Activated CD8-positive, alpha-beta T cell treated with anti-CD3 and anti-CD28 coated beads, Interleukin-2, amount 10 ng/mL, durations not matched to agents 7 days and 5 days (primary cell): ENCODE results near the gene TPI1. TPM values are rescaled to one million over a fixed set of nuclear protein-coding genes. Genes with fewer than 3 reads are reported as not detected.
A peak's percentile ranks its signal among the peaks of the same experiment; 100 is the strongest.

Experiments
- ATAC-seq: fragments of 150-1000 bp; cut with Tn5 transposase; one replicate; pipeline ENCODE4 v1.10.0; 2021; ENCODE audit warnings: moderate library complexity
- CTCF ChIA-PET: fragments of 350-600 bp; sonication (Branson Sonifier 250); formaldehyde crosslinking; loops from one replicate; lab custom pipeline; 2021; ENCODE audit warnings: antibody characterized with exemption; lab: Charles Lee
- POLR2A ChIA-PET: fragments of 350-600 bp; sonication (Branson Sonifier 250); formaldehyde crosslinking; loops from one replicate; lab custom pipeline; 2021; ENCODE audit warnings: antibody characterized with exemption; lab: Charles Lee
- DNase-seq: peaks from one replicate; pipeline ENCODE4 v3.0.0-alpha.2; 2020
- H3K27ac Mint-ChIP-seq: one replicate; pipeline ENCODE4 v1.8.0; 2021; ENCODE audit warnings: mild to moderate bottlenecking, mixed read lengths
- H3K27me3 Mint-ChIP-seq: one replicate; pipeline ENCODE4 v1.8.0; 2021; ENCODE audit warnings: low read depth, mixed read lengths
- H3K36me3 Mint-ChIP-seq: one replicate; pipeline ENCODE4 v1.8.0; 2021; ENCODE audit warnings: low read depth, mixed read lengths
- H3K4me1 Mint-ChIP-seq: one replicate; pipeline ENCODE4 v1.8.0; 2021; ENCODE audit warnings: low read depth, mixed read lengths
- H3K4me3 Mint-ChIP-seq: one replicate; pipeline ENCODE4 v1.8.0; 2021; ENCODE audit warnings: mild to moderate bottlenecking, mixed read lengths
- H3K9me3 Mint-ChIP-seq: one replicate; pipeline ENCODE4 v1.8.0; 2022; ENCODE audit warnings: mixed read lengths; ENCODE audit not compliant: insufficient read depth
- total RNA-seq, 2 experiments: library from RNA; stranded (reverse); gene quantifications; one replicate each; pipeline ENCODE4 v1.2.3, GENCODE V29; 2021

The TPI1 gene
- total RNA-seq, 2 experiments from 2014 or later = 1,505 to 1,545 TPM

- Mint-ChIP-seq H3K9me3 (no peaks in the 10 kb centered on the region), H3K4me3 (peak overlapping the region; percentile 90), H3K36me3 (peaks cover 52% of the 10 kb centered on the region), H3K27ac (peak overlapping the region; percentile 98), H3K4me1 (peaks cover 44% of the 10 kb centered on the region), H3K27me3 (no peaks in the 10 kb centered on the region)
- ATAC-seq (no peak), DNase-seq (no peak)
- ChIA-PET CTCF (interaction anchor here (0.6 to 13.9 kb wide), 5 partner anchors 8 to 363 kb away, joined by 5 to 130 read pairs (median 15); partner anchors contain the start of genes GNB3, MLF2 and SPSB2), POLR2A (interaction anchor here (0.8 to 6.6 kb wide), 7 partner anchors 17 to 357 kb away, joined by 3 to 93 read pairs (median 8); partner anchors contain the start of genes C12orf57, COPS7A, MLF2 and MRPL51)
Measured at GRCh38 chr12:6849976-6850560, 17.3 kb upstream of the TPI1 start.

GRCh38 chr12:6850796-6851152 is 16.6 kb upstream of the TPI1 start:
- Mint-ChIP-seq H3K36me3 (peaks cover 55% of the 10 kb centered on the region), H3K4me1 (peaks cover 44% of the 10 kb centered on the region), H3K27me3 (no peaks in the 10 kb centered on the region), H3K27ac (peak overlapping the region; percentile 98), H3K9me3 (no peaks in the 10 kb centered on the region), H3K4me3 (peak overlapping the region; percentile 90)
- DNase-seq (no peak), ATAC-seq (no peak)
- POLR2A ChIA-PET = interaction anchor here (0.7 to 6.6 kb wide), 25 partner anchors 8 to 358 kb away, joined by 3 to 93 read pairs (median 4); partner anchors contain the start of genes C12orf57, COPS7A, ENO2 and GNB3
- CTCF ChIA-PET = interaction anchor here (1.0 to 13.9 kb wide), 14 partner anchors 9 to 313 kb away, joined by 3 to 130 read pairs (median 6); partner anchors contain the start of genes COPS7A, GNB3, MLF2 and SPSB2

- Mint-ChIP-seq H3K27me3 (no peaks in the 10 kb centered on the region), H3K4me3 (peak within 1 kb of the TSS; percentile 90), H3K27ac (peak within 1 kb of the TSS; percentile 98), H3K9me3 (no peaks in the 10 kb centered on the region), H3K36me3 (peaks cover 54% of the 10 kb centered on the region), H3K4me1 (peaks cover 44% of the 10 kb centered on the region)
- CTCF ChIA-PET = interaction anchor here (0.9 to 13.9 kb wide), 20 partner anchors 9 to 314 kb away, joined by 3 to 130 read pairs (median 6); partner anchors contain the start of genes COPS7A, GNB3, LPCAT3 and MLF2
- ATAC-seq = peak; percentile 68
- POLR2A ChIA-PET = interaction anchor here (0.6 to 6.6 kb wide), 32 partner anchors 9 to 359 kb away, joined by 3 to 93 read pairs (median 4); partner anchors contain the start of genes C12orf57, COPS7A, ENO2 and GNB3
- DNase-seq = peak; percentile 98
Measured at GRCh38 chr12:6851153-6851920, 16.0 kb upstream of the TPI1 start, which contains the start of gene CDCA3. Gene CDCA3 (minus strand): TSS chr12:6851286. CDS start chr12:6850952, 334 bp downstream.

GRCh38 chr12:6851921-6852650 is 15.2 kb upstream of the TPI1 start, which contains the start of gene USP5:
Gene USP5 (plus strand): TSS chr12:6852150. CDS start chr12:6852180, 30 bp downstream.
- Mint-ChIP-seq H3K27me3 (no peaks in the 10 kb centered on the region), H3K9me3 (no peaks in the 10 kb centered on the region), H3K4me1 (peaks cover 44% of the 10 kb centered on the region), H3K36me3 (peaks cover 54% of the 10 kb centered on the region), H3K27ac (peak within 1 kb of the TSS; percentile 98), H3K4me3 (peak within 1 kb of the TSS; percentile 90)
- CTCF ChIA-PET = interaction anchor here (0.6 to 13.9 kb wide), 21 partner anchors 10 to 314 kb away, joined by 3 to 130 read pairs (median 5); partner anchors contain the start of genes COPS7A, GNB3, LPCAT3 and MLF2
- POLR2A ChIA-PET = interaction anchor here (0.7 to 6.6 kb wide), 29 partner anchors 9 to 359 kb away, joined by 3 to 93 read pairs (median 5); partner anchors contain the start of genes C12orf57, COPS7A, GAPDH and GNB3
- peak; percentile 83 for ATAC-seq
- peak; percentile 99 for DNase-seq

DNA sequence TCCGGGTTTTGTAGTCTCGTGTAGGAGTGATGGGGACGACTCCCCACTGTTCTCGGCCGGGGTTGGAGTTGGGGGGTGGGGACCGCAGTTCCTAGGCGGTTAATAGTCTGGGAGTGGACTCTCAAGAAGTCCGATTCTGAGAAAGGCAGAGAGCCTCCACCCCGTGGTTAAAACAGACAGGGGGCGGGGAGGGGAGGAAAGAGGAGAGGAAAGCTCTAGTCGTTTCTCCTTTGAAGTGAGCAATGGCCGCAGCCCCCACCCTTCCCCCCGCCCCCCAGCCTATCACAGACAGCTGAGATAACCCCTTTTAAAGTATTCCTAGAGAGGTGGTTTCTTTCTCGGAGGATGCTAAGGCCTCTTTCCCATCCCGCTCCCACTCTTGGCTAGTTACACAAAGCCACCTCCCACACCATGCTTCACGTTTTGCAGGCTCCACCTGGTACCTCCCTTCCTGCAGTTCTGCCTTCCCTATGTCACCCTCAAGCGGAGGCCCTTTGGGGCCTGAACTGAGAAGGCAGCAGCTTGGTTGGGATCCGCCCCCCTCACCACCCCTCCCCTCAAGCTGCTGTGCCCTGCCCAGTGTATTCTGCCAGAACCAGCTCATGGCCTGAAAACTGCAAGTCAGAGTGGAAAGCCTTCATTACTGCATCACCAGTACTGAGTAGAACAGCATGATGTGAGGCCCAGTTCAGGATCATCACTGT is 14.5 kb upstream of the TPI1 start:
- Mint-ChIP-seq H3K36me3 (peaks cover 55% of the 10 kb centered on the region), H3K4me1 (peaks cover 42% of the 10 kb centered on the region), H3K27ac (peak overlapping the region; percentile 98), H3K27me3 (no peaks in the 10 kb centered on the region), H3K9me3 (no peaks in the 10 kb centered on the region), H3K4me3 (peak overlapping the region; percentile 90)
- DNase-seq (peak; percentile 74), ATAC-seq (peak; percentile 3)
- ChIA-PET CTCF (interaction anchor here (0.6 to 13.9 kb wide), 18 partner anchors 11 to 282 kb away, joined by 3 to 130 read pairs (median 6); partner anchors contain the start of genes COPS7A, GNB3, LPCAT3 and MLF2), POLR2A (interaction anchor here (0.7 to 6.6 kb wide), 21 partner anchors 9 to 318 kb away, joined by 3 to 93 read pairs (median 6); partner anchors contain the start of genes C12orf57, COPS7A, GAPDH and MLF2)

DNA sequence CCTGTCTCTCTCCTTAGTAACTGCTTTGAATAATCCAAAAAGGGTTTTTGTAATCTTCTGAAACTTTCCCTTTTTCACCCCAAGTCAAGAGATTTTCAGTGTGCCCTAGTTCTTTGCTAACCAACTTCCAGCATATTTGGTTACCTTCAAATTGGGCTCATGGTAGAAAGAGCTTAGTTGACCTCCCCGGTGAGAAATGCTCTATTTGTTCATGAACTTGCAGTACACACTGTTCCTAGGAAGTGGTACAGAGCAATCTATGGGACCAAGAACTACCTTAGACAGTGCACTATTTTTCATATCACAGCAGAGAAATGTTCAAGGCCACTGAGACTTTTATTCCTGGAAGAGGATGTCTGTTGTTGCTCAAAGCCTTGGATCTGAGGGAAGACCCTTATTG is 13.7 kb upstream of the TPI1 start:
- Mint-ChIP-seq H3K4me1 (peaks cover 38% of the 10 kb centered on the region), H3K27me3 (no peaks in the 10 kb centered on the region), H3K27ac (peak overlapping the region; percentile 98), H3K36me3 (peaks cover 53% of the 10 kb centered on the region), H3K4me3 (peak overlapping the region; percentile 90), H3K9me3 (no peaks in the 10 kb centered on the region)
- ChIA-PET CTCF (interaction anchor here (1.2 to 13.9 kb wide), 7 partner anchors 14 to 130 kb away, joined by 4 to 130 read pairs (median 19); partner anchors contain the start of genes COPS7A, GNB3, MLF2 and SPSB2), POLR2A (interaction anchor here (1.2 to 6.6 kb wide), 6 partner anchors 10 to 100 kb away, joined by 4 to 93 read pairs (median 20); partner anchors contain the start of genes C12orf57, MLF2, RNU7-1 and SPSB2)
- ATAC-seq (no peak), DNase-seq (no peak)

- CTCF ChIA-PET = interaction anchor here (1.2 to 13.9 kb wide), 5 partner anchors 13 to 101 kb away, joined by 5 to 130 read pairs (median 23); partner anchors contain the start of genes GNB3, MLF2, SPSB2 and TPI1
- DNase-seq (no peak), ATAC-seq (no peak)
- POLR2A ChIA-PET = interaction anchor here (4.0 to 6.6 kb wide), 2 partner anchors 13 to 18 kb away, joined by 47 to 93 read pairs; partner anchors contain the start of genes SPSB2 and TPI1
- Mint-ChIP-seq H3K36me3 (peaks cover 49% of the 10 kb centered on the region), H3K4me1 (peaks cover 35% of the 10 kb centered on the region), H3K4me3 (no peak overlapping the region), H3K9me3 (no peaks in the 10 kb centered on the region), H3K27me3 (no peaks in the 10 kb centered on the region), H3K27ac (peak overlapping the region; percentile 98)
Measured at GRCh38 chr12:6854036-6854435, 13.3 kb upstream of the TPI1 start.

DNA sequence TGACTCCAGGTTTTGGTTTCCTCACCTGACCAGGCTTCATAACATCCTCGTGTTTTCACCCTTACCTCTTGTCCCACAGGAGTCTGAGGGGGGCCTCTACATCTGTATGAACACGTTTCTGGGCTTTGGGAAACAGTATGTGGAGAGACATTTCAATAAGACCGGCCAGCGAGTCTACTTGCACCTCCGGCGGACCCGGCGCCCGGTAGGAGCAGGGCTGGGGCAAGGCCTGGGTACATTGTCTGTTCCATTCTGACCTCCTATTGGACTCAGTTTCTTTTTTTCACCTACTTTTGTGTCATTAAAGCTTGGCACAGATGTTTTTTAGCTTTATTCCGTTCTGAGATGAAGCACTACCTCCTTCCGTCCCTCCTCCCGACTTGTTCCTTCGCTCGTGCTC is 12.0 kb upstream of the TPI1 start:
- Mint-ChIP-seq H3K4me1 (peaks cover 23% of the 10 kb centered on the region), H3K9me3 (no peaks in the 10 kb centered on the region), H3K27ac (no peak overlapping the region), H3K4me3 (no peak overlapping the region), H3K36me3 (peaks cover 46% of the 10 kb centered on the region), H3K27me3 (no peaks in the 10 kb centered on the region)
- ATAC-seq (no peak), DNase-seq (no peak)
- ChIA-PET CTCF (interaction anchor here (7.0 to 13.9 kb wide), 2 partner anchors 16 to 19 kb away, joined by 121 to 130 read pairs; partner anchors contain the start of genes GNB3 and SPSB2), POLR2A (interaction anchor here (6.6 kb wide), 1 partner anchor 12 kb away, joined by 93 read pairs; the partner anchor contains the start of gene TPI1)

DNA sequence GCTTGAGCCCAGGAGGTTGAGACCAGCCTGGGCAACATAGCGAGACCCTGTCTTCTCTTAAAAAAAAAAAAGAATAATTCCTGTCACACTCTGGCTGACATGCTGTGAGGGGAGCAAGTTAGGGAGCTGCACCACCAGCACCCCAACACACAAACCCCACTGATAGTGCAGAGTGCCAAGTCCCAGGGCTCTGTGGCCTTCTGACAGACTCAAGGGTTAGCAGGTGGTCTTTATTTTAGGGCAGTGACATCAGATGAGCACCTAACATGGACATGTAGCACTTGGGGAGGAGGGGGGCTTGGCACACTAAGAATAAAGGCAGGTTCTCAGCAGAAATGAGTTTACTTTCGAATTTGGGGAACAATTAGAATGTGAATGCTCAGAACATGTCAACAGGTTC is 8.5 kb upstream of the TPI1 start:
- no peaks in the 10 kb centered on the region for H3K9me3 Mint-ChIP-seq
- H3K27me3 Mint-ChIP-seq = no peaks in the 10 kb centered on the region
- ChIA-PET CTCF (no interaction called here), POLR2A (no interaction called here)
- ATAC-seq (no peak), DNase-seq (no peak)
- H3K4me3 Mint-ChIP-seq = no peak overlapping the region
- peaks cover 10% of the 10 kb centered on the region for H3K4me1 Mint-ChIP-seq
- H3K27ac Mint-ChIP-seq = no peak overlapping the region
- H3K36me3 Mint-ChIP-seq = peaks cover 64% of the 10 kb centered on the region

DNA sequence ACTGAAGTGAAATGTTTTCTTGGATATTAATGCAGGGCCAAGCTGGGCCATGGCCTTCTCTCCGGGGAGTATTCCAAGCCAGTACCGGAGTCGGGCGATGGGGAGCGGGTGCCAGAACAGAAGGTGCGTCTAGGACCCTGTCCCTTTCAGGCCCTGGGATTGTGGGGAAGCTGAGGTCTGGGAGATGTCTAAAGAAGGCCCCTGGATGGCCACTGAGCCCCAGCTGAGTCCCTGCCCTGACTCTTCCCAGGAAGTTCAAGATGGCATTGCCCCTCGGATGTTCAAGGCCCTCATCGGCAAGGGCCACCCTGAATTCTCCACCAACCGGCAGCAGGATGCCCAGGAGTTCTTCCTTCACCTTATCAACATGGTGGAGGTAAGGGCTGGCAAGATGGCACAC is 7.2 kb upstream of the TPI1 start:
- ChIA-PET POLR2A (no interaction called here), CTCF (interaction anchor here (1.0 kb wide), 1 partner anchor 323 kb away, joined by 3 read pairs; no protein-coding TSS in a partner anchor)
- H3K36me3 Mint-ChIP-seq = peaks cover 65% of the 10 kb centered on the region
- DNase-seq (no peak), ATAC-seq (no peak)
- H3K27ac Mint-ChIP-seq = no peak overlapping the region
- no peaks in the 10 kb centered on the region for H3K9me3 Mint-ChIP-seq
- no peaks in the 10 kb centered on the region for H3K4me1 Mint-ChIP-seq
- H3K27me3 Mint-ChIP-seq = no peaks in the 10 kb centered on the region
- H3K4me3 Mint-ChIP-seq = no peak overlapping the region
